ENCODE results near the gene CEBPZ.
"Not testable (repeated sequence)": the region's sequence is repeated elsewhere in the genome, so short reads cannot be mapped to it uniquely, and the experiment has no call there.

Gene CEBPZ

GRCh38 chr2:37196320-37197195 lies 34.8 kb downstream of the CEBPZ start, which contains the start of gene CEBPZOS:
Gene CEBPZOS (plus strand): TSS chr2:37196496. CDS start chr2:37199705, 3,209 bp downstream.
- peaks cover 15% of the 10 kb centered on the region for H3K36me3 ChIP-seq (ENCODE audit: control insufficient read depth, insufficient read depth, low read length)
- peak within 1 kb of the TSS; percentile 1 for H3K27ac ChIP-seq (ENCODE audit: low read depth, low read length, severe bottlenecking)
- 67 to 69% methylated on average over 61 to 72 of the region's 72 CpGs for WGBS, 2 experiments (ENCODE audit: insufficient coverage in 2 of 2)
- no peaks in the 10 kb centered on the region for H3K9me3 ChIP-seq (ENCODE audit: control insufficient read depth, low read length)
- peak within 1 kb of the TSS; percentile 46 for H3K4me3 ChIP-seq (ENCODE audit: extremely low read depth, insufficient read depth, low read length, poor library complexity, severe bottlenecking)
- no peaks in the 10 kb centered on the region for H3K4me1 ChIP-seq (ENCODE audit: control insufficient read depth, insufficient read depth, low read length, poor library complexity, severe bottlenecking)

GRCh38 chr2:37195862-37196319 lies 35.5 kb downstream of the CEBPZ start:
- H3K4me3 ChIP-seq (ENCODE audit: extremely low read depth, insufficient read depth, low read length, poor library complexity, severe bottlenecking): peak overlapping the region; percentile 46
- peaks cover 11% of the 10 kb centered on the region for H3K36me3 ChIP-seq (ENCODE audit: control insufficient read depth, insufficient read depth, low read length)
- 91 to 96% methylated on average over 16 to 17 of the region's 20 CpGs for WGBS, 2 experiments (ENCODE audit: insufficient coverage in 2 of 2)
- H3K4me1 ChIP-seq (ENCODE audit: control insufficient read depth, insufficient read depth, low read length, poor library complexity, severe bottlenecking); H3K9me3 ChIP-seq (ENCODE audit: control insufficient read depth, low read length); H3K27ac ChIP-seq (ENCODE audit: low read depth, low read length, severe bottlenecking): not testable (repeated sequence)

- H3K9me3 ChIP-seq (ENCODE audit: control insufficient read depth, low read length): no peaks in the 10 kb centered on the region
- no CpG with 5 or more reads among the region's 1 CpG for WGBS, 2 experiments (ENCODE audit: insufficient coverage in 2 of 2)
- H3K36me3 ChIP-seq (ENCODE audit: control insufficient read depth, insufficient read depth, low read length): no peaks in the 10 kb centered on the region
- no peak overlapping the region for H3K27ac ChIP-seq (ENCODE audit: low read depth, low read length, severe bottlenecking)
- H3K4me3 ChIP-seq (ENCODE audit: extremely low read depth, insufficient read depth, low read length, poor library complexity, severe bottlenecking): no peak overlapping the region
- H3K4me1 ChIP-seq (ENCODE audit: control insufficient read depth, insufficient read depth, low read length, poor library complexity, severe bottlenecking): peaks cover 15% of the 10 kb centered on the region
Observed at GRCh38 chr2:37192551-37192950, 38.8 kb downstream of the CEBPZ start.

GRCh38 chr2:37191747-37192146 lies 39.6 kb downstream of the CEBPZ start:
- Histone ChIP-seq H3K36me3 (ENCODE audit: control insufficient read depth, insufficient read depth, low read length) (no peaks in the 10 kb centered on the region), H3K4me1 (ENCODE audit: control insufficient read depth, insufficient read depth, low read length, poor library complexity, severe bottlenecking) (peaks cover 15% of the 10 kb centered on the region), H3K27ac (ENCODE audit: low read depth, low read length, severe bottlenecking) (no peak overlapping the region), H3K4me3 (ENCODE audit: extremely low read depth, insufficient read depth, low read length, poor library complexity, severe bottlenecking) (no peak overlapping the region), H3K9me3 (ENCODE audit: control insufficient read depth, low read length) (no peaks in the 10 kb centered on the region)
- 84 to 88% methylated on average over 2 to 6 of the region's 6 CpGs for WGBS, 2 experiments (ENCODE audit: insufficient coverage in 2 of 2)

GRCh38 chr2:37191253-37191652 lies 40.1 kb downstream of the CEBPZ start:
- WGBS, 2 experiments (ENCODE audit: insufficient coverage in 2 of 2): 74 to 80% methylated on average over 3 to 4 of the region's 4 CpGs

GRCh38 chr2:37190290-37190689 lies 41.1 kb downstream of the CEBPZ start:
- 90 to 100% methylated on average over 2 to 3 of the region's 4 CpGs for WGBS, 2 experiments (ENCODE audit: insufficient coverage in 2 of 2)
- Histone ChIP-seq H3K9me3 (ENCODE audit: control insufficient read depth, low read length) (no peaks in the 10 kb centered on the region), H3K27ac (ENCODE audit: low read depth, low read length, severe bottlenecking) (no peak overlapping the region), H3K36me3 (ENCODE audit: control insufficient read depth, insufficient read depth, low read length) (no peaks in the 10 kb centered on the region), H3K4me3 (ENCODE audit: extremely low read depth, insufficient read depth, low read length, poor library complexity, severe bottlenecking) (no peak overlapping the region), H3K4me1 (ENCODE audit: control insufficient read depth, insufficient read depth, low read length, poor library complexity, severe bottlenecking) (peaks cover 15% of the 10 kb centered on the region)

More at GRCh38 chr2:37191253-37191652, 40.1 kb downstream of the CEBPZ start:
- no peak overlapping the region for H3K4me3 ChIP-seq (ENCODE audit: extremely low read depth, insufficient read depth, low read length, poor library complexity, severe bottlenecking)
- H3K36me3 ChIP-seq (ENCODE audit: control insufficient read depth, insufficient read depth, low read length): no peaks in the 10 kb centered on the region
- no peak overlapping the region for H3K27ac ChIP-seq (ENCODE audit: low read depth, low read length, severe bottlenecking)
- peaks cover 15% of the 10 kb centered on the region for H3K4me1 ChIP-seq (ENCODE audit: control insufficient read depth, insufficient read depth, low read length, poor library complexity, severe bottlenecking)
- H3K9me3 ChIP-seq (ENCODE audit: control insufficient read depth, low read length): no peaks in the 10 kb centered on the region

- WGBS, 2 experiments (ENCODE audit: insufficient coverage in 2 of 2): 58 to 73% methylated on average over 5 of the region's 6 CpGs
- H3K36me3 ChIP-seq (ENCODE audit: control insufficient read depth, insufficient read depth, low read length): no peaks in the 10 kb centered on the region
- H3K4me3 ChIP-seq (ENCODE audit: extremely low read depth, insufficient read depth, low read length, poor library complexity, severe bottlenecking): no peak overlapping the region
- H3K9me3 ChIP-seq (ENCODE audit: control insufficient read depth, low read length): no peaks in the 10 kb centered on the region
- no peak overlapping the region for H3K27ac ChIP-seq (ENCODE audit: low read depth, low read length, severe bottlenecking)
- H3K4me1 ChIP-seq (ENCODE audit: control insufficient read depth, insufficient read depth, low read length, poor library complexity, severe bottlenecking): peaks cover 15% of the 10 kb centered on the region
Observed at GRCh38 chr2:37189452-37190153, 41.8 kb downstream of the CEBPZ start.

- Histone ChIP-seq H3K9me3 (ENCODE audit: control insufficient read depth, low read length) (no peaks in the 10 kb centered on the region), H3K4me1 (ENCODE audit: control insufficient read depth, insufficient read depth, low read length, poor library complexity, severe bottlenecking) (peaks cover 15% of the 10 kb centered on the region), H3K27ac (ENCODE audit: low read depth, low read length, severe bottlenecking) (no peak within 1 kb of the TSS), H3K36me3 (ENCODE audit: control insufficient read depth, insufficient read depth, low read length) (no peaks in the 10 kb centered on the region), H3K4me3 (ENCODE audit: extremely low read depth, insufficient read depth, low read length, poor library complexity, severe bottlenecking) (no peak within 1 kb of the TSS)
- 86 to 100% methylated on average over 1 of the region's 2 CpGs for WGBS, 2 experiments (ENCODE audit: insufficient coverage in 2 of 2)
Observed at GRCh38 chr2:37188570-37188969, 42.8 kb downstream of the CEBPZ start, which contains the start of gene SULT6B1. Gene SULT6B1 (minus strand): TSS chr2:37188670. CDS start chr2:37188640, 30 bp downstream.

- H3K4me3 ChIP-seq (ENCODE audit: extremely low read depth, insufficient read depth, low read length, poor library complexity, severe bottlenecking): no peak overlapping the region
- no peaks in the 10 kb centered on the region for H3K36me3 ChIP-seq (ENCODE audit: control insufficient read depth, insufficient read depth, low read length)
- peaks cover 14% of the 10 kb centered on the region for H3K4me1 ChIP-seq (ENCODE audit: control insufficient read depth, insufficient read depth, low read length, poor library complexity, severe bottlenecking)
- 59 to 70% methylated on average over 8 to 10 of the region's 17 CpGs for WGBS, 2 experiments (ENCODE audit: insufficient coverage in 2 of 2)
- no peaks in the 10 kb centered on the region for H3K9me3 ChIP-seq (ENCODE audit: control insufficient read depth, low read length)
- H3K27ac ChIP-seq (ENCODE audit: low read depth, low read length, severe bottlenecking): peak overlapping the region; percentile 78
Observed at GRCh38 chr2:37181726-37182684, 49.4 kb downstream of the CEBPZ start.

- H3K4me1 ChIP-seq (ENCODE audit: control insufficient read depth, insufficient read depth, low read length, poor library complexity, severe bottlenecking): peaks cover 14% of the 10 kb centered on the region
- no peak overlapping the region for H3K27ac ChIP-seq (ENCODE audit: low read depth, low read length, severe bottlenecking)
- H3K9me3 ChIP-seq (ENCODE audit: control insufficient read depth, low read length): no peaks in the 10 kb centered on the region
- no peaks in the 10 kb centered on the region for H3K36me3 ChIP-seq (ENCODE audit: control insufficient read depth, insufficient read depth, low read length)
- 86 to 99% methylated on average over 2 to 5 of the region's 5 CpGs for WGBS, 2 experiments (ENCODE audit: insufficient coverage in 2 of 2)
- no peak overlapping the region for H3K4me3 ChIP-seq (ENCODE audit: extremely low read depth, insufficient read depth, low read length, poor library complexity, severe bottlenecking)
Observed at GRCh38 chr2:37180640-37181039, 50.8 kb downstream of the CEBPZ start.

Measured in mesodermal cell (in vitro differentiated cells).